Uterus (tissue), 2 donors: ENCODE data around the gene SLC25A18.

Experiments used
- POLR2A ChIP-seq, 2 donors: fragments of 450-650 bp; IDR thresholded peaks; one replicate each; pipeline ENCODE4 v1.6.1; 2016; ENCODE audit warnings: antibody characterized with exemption in 2 of 2, mild to moderate bottlenecking in 1 of 2, moderate library complexity in 1 of 2
- TF ChIP-seq, protein P1 (sequence below), 4 experiments: fragments of 200-600 bp in 2 of 4; fragments of 450-650 bp in 2 of 4; sonication (generic) in 2 of 4; IDR thresholded peaks; one replicate each; pipeline ENCODE4 v1.5.1; 2016 to 2019; ENCODE audit warnings: antibody characterized with exemption in 4 of 4, mild to moderate bottlenecking in 2 of 4, moderate library complexity in 1 of 4

DNA sequence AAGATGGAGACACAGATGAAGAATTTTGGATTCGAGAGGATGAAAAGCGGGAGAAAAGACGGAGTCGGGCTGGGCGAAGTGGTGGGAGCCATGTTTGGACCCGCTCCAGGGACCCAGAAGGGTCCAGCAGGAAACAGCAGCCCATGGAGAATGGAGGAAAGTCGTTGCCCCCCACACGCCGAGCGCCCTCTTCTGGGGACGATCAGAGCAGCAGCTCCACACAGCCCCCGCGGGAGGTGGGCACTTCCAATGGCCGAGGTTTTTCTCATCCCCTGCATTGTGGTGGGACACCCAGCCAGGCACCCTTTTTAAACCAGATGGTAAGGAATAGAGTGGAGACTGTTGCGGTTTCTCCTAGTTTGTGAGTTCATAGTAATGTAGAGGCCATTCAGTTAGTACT, 22.8 kb upstream of the SLC25A18 start:
- TF ChIP-seq, protein P1, sequence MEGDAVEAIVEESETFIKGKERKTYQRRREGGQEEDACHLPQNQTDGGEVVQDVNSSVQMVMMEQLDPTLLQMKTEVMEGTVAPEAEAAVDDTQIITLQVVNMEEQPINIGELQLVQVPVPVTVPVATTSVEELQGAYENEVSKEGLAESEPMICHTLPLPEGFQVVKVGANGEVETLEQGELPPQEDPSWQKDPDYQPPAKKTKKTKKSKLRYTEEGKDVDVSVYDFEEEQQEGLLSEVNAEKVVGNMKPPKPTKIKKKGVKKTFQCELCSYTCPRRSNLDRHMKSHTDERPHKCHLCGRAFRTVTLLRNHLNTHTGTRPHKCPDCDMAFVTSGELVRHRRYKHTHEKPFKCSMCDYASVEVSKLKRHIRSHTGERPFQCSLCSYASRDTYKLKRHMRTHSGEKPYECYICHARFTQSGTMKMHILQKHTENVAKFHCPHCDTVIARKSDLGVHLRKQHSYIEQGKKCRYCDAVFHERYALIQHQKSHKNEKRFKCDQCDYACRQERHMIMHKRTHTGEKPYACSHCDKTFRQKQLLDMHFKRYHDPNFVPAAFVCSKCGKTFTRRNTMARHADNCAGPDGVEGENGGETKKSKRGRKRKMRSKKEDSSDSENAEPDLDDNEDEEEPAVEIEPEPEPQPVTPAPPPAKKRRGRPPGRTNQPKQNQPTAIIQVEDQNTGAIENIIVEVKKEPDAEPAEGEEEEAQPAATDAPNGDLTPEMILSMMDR (IDR thresholded peaks at IDR 0.05), result no peak
- no peak for TF ChIP-seq POLR2A (IDR thresholded peaks at IDR 0.05)
